A549 treated with DMSO at 1 μM for 4 hours (cell line): ENCODE results near the gene THOP1. TPM values are rescaled to one million over a fixed set of nuclear protein-coding genes. Genes with fewer than 3 reads are reported as not detected.

ENCODE experiments used
- total RNA-seq: library from RNA; stranded (reverse); fragments of 200-300 nt; extraction: Qiagen RNA extraction; gene quantifications from 5 replicates; pipeline ENCODE4 v1.2.3, GENCODE V29; 2022; ENCODE audit warnings: low read depth

The THOP1 gene
- total RNA-seq: 84.8 to 111 TPM (median 96.4 TPM) in 5 replicates

DNA sequence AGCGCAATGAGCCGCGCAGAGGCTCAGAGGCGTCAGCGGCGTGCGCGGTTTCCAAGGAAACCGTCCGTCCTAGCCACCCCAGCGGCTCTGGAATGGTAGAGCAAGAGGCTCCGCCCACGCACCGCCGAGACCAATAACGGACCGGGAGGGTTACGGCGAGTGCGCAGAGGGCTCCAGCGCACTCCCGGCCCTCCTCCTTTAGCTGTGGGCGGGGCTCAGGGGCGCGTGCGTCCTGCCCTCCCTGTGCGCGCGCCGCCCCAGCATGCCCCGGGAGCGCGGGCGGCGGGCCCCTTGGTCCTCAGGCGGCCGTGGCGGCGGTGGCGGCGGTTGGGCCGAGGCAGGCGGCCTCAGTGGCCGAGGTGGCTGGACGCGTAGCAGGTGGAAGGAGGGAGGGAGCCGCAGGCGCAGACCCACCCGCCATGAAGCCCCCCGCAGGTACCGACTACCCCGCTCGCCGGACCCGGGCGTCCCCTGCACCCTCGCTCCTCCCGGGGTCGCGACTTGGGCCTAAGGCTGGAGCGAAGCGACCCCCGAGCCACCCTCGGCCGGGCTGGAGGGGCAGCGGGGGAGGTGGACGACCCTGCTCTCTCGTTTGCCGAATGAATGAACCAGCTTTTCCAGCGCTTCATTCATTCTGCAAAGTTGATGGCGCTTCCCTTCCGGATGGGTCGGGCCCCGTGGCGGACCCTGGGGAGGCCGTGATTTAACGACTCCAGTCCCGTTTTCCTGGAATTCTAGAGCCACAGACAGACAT is at the start of gene THOP1:
Gene THOP1 (plus strand): TSS at position 260 of the 754 bp plus-strand sequence. CDS start 160 bp downstream, at position 420.

DNA sequence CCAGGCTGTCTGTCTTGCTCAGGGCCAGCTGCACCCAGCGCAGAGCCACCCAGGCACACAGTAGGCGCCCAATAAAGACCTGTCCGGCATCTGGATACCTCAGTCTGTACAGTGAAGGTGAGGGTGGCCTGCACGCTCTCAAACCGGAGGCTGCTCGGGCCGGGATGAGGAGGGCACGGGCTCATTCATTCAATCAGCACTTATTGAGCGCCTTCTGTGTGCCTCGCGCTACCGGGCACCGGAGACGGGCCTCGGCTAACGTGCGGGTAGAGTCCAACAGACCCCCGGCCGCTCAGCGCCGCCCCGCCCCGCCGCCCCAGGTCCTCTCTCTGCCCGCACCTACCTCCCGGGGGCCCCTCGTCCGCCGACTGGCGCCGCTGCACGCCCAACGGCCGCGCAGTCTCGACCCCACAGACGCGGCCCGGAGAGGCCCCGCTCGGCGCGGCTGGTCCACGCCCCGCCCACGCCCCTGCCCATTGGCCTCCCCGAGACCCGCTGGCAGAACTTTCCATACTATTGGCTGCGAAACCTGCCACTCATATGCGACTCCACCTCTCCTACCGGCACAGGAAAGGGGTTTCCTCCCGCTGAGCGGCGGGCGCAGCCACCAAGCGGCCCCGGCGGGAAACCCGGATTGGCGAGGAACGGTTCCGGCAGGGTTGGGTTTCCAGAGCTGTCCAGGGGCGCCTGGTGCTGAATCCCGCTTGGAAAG is 45.5 kb upstream of the THOP1 start, which contains the start of gene SLC39A3:
Gene SLC39A3 (minus strand): TSS at position 416 of the 712 bp plus-strand sequence. CDS start 2,760 bp downstream, outside the sequence.

DNA sequence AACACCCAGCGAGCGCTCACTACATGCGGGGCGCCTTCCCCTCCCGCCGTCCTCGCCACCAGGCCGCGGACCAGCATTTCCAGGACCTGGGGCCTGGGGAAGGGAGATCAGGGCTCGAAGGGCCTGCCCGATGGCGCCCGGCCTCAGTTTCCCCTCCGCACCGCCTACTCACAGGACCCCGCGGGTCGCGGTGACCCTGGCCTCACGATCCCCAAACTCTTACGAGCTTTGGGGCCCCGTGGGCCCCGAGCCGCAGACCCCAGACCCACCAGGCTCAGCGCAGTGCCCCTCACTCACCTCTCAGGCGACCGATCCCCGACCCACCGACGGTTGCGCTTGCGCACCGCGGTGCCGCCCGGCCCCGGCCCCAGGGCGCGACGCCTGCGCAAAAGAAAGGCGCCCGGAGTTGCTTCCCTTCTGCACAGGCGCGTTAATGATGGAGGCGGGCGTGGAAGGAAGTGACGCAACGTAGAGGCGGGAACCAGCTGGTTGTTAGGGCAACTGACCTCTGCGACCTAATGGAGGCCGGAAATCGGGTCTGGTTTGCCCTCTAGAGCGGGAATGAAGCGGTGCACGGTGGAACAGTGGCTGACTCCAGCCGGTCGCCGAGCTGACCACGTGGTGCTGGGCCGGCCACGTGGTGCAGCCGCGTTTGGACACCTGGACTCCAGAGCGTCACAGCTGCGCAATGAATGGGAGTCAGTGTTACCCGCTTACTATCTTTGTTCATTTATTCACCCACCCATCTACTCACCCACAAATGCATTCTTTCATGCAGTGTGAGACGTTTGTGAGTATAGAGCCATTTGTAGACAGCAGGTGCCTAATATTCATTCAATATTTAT is 2.1 kb upstream of the THOP1 start, which contains the start of gene SGTA:
Gene SGTA (minus strand): TSS at position 338 of the 845 bp plus-strand sequence. CDS start 14,205 bp downstream, outside the sequence.

DNA sequence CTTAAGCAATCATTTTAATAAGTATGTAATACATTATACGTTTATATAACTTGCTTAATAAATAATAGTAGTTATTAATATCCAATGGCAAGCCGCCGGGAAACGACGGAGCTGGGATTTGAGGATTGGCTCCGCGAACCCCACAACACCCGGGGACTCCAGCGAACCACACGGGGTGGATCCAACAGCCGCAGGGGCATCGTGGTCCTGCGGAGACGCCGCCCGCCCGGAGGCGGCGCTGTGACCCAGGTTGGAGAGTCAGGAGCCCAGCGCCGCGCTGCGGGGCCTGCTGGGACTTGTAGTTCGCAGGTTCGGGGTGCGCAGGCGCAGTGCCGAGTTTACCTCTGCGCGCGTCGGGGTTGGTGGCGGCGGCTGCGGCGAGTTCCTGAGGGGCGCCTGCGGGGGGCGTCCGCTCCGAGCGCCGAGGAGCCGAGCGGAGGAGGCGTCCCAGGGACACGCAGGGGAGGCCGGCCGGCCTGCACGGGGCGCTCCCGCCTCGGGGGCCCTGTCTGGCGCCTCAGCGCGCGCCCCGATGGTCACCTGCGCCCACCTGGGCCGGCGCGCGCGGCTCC is 34.3 kb downstream of the THOP1 start, which contains the start of gene ZNF554:
Gene ZNF554 (plus strand): TSS at position 329 of the 572 bp plus-strand sequence. CDS start 204 bp downstream, at position 533.

DNA sequence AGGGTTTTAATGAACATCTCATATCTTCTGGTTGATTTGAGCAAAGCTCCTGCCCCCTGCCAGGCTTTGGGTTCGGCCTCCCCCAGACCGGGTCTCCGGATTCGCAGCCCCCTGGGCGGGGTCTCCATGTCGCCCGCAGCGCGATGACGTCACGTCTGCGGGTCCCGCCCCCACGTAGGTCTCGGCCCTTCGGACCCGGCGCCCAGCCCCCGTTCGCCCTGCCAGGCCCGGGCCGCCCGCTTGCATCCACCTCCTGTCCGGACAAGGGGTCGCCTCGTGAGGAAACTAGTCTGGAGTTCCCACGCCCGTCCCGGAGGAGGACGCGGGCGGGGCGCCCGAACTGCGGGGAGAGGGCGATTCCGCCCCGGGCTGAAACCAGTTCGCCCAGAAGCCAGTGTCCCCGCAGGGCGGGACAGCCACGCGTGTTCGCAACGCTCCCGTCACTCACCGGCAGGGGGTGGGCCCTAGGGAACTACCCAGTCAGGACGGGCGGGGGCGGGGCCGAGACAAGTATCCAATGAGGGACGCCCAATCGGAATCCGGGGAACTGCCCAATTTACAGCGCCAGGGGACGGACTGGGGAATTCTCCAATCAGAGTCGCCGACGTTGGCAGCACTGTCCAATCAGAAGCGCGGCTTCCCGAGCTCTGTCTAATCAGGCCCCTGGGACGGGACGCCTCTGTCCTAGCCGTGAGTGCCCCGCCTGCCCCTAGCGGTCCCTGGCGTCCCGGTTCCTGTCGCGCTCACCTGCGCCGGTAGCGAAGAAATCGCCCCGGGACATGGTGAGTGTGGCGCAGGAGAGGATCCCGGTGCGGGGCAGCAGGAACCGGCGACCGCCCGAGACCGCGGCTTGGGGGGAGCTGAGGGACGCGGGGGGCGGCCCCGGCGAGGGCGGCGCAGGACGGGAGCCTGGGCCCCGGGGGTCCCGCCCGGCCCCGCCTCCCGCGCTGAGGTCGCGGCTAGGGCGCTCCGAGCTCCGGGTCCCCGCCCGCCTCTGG is 55.8 kb downstream of the THOP1 start, which contains the start of gene ZNF555:
Gene ZNF555 (plus strand): TSS at position 682 of the 998 bp plus-strand sequence. CDS start 98 bp downstream, at position 780.

Other genes with a start within 250 kb of the THOP1 start
- 0.02 to 0.09 TPM (median 0.07 TPM) in 4 of 5 replicates, not detected in the other for gene GNG7, start 82.8 kb upstream of the THOP1 start, total RNA-seq
- gene DIRAS1, start 64.1 kb upstream of the THOP1 start, total RNA-seq: 3.5 to 4.3 TPM (median 4.1 TPM) in 5 replicates
- gene SLC39A3, start 45.5 kb upstream of the THOP1 start, total RNA-seq: 24.0 to 31.6 TPM (median 29.6 TPM) in 5 replicates
- gene SGTA, start 2.2 kb upstream of the THOP1 start, total RNA-seq: 58.5 to 83.0 TPM (median 72.7 TPM) in 5 replicates
- 0.55 to 1.1 TPM (median 1.0 TPM) in 5 replicates for gene ZNF554, start 34.4 kb downstream of the THOP1 start, total RNA-seq
- 2.2 to 2.3 TPM (median 2.3 TPM) in 5 replicates for gene ZNF555, start 56.0 kb downstream of the THOP1 start, total RNA-seq
- gene ZNF556, start 81.8 kb downstream of the THOP1 start, total RNA-seq: 0.07 to 0.21 TPM in 2 of 5 replicates, not detected in the others
- gene ZNF57, start 115.4 kb downstream of the THOP1 start, total RNA-seq: 1.6 to 2.7 TPM (median 2.2 TPM) in 5 replicates
- gene ZNF77, start 159.5 kb downstream of the THOP1 start, total RNA-seq: 1.3 to 2.4 TPM (median 1.8 TPM) in 5 replicates
- gene TLE6, start 192.1 kb downstream of the THOP1 start, total RNA-seq: 4.1 to 6.1 TPM (median 5.0 TPM) in 5 replicates
- 2.2 to 3.3 TPM (median 2.5 TPM) in 5 replicates for gene TLE2, start 243.8 kb downstream of the THOP1 start, total RNA-seq